Natural killer cell (primary cell): ENCODE results near the gene PANK4. TPM values are rescaled to one million over a fixed set of nuclear protein-coding genes. Genes with fewer than 3 reads are reported as not detected.

Experiments used
- ATAC-seq, 3 donors: fragments of 150-1000 bp in 2 of 3; fragments of 200-7000 bp in 1 of 3; cut with Tn5 transposase; 1 replicate in 1 of 3; 2 replicates in 2 of 3; pipeline ENCODE4 v1.10.0; 2021; ENCODE audit warnings: mild to moderate bottlenecking in 2 of 3, moderate library complexity in 2 of 3
- DNase-seq, 2 donors: peaks; one replicate each; pipeline versions ENCODE4 v3.0.0 to v3.0.0-alpha.2; 2013 to 2021; ENCODE audit warnings: mixed read lengths in 1 of 2
- H3K27ac ChIP-seq: one replicate; pipeline ENCODE4 v1.5.1; 2013; ENCODE audit warnings: mild to moderate bottlenecking, low read length
- H3K27me3 ChIP-seq: one replicate; pipeline ENCODE4 v1.6.1; 2013; ENCODE audit warnings: low read length; ENCODE audit not compliant: control insufficient read depth, insufficient read depth
- H3K36me3 ChIP-seq: one replicate; pipeline ENCODE4 v1.6.1; 2013; ENCODE audit warnings: low read length; ENCODE audit not compliant: control insufficient read depth, insufficient read depth
- H3K4me1 ChIP-seq: one replicate; pipeline ENCODE4 v1.6.1; 2013; ENCODE audit warnings: low read length; ENCODE audit not compliant: control insufficient read depth, insufficient read depth
- H3K4me3 ChIP-seq: one replicate; pipeline ENCODE4 v1.5.1; 2013; ENCODE audit warnings: low read length
- H3K9me3 ChIP-seq: one replicate; pipeline ENCODE4 v1.6.1; 2013; ENCODE audit warnings: low read length; ENCODE audit not compliant: control insufficient read depth, insufficient read depth
- H3K27ac Mint-ChIP-seq, 2 donors: one replicate each; pipeline ENCODE4 v1.8.0; 2022; ENCODE audit warnings: mild to moderate bottlenecking in 2 of 2, mixed read lengths in 2 of 2, moderate library complexity in 1 of 2
- H3K27me3 Mint-ChIP-seq, 2 donors: one replicate each; pipeline ENCODE4 v1.8.0; 2022; ENCODE audit warnings: low read depth in 2 of 2, mixed read lengths in 2 of 2
- H3K36me3 Mint-ChIP-seq: one replicate; pipeline ENCODE4 v1.8.0; 2022; ENCODE audit warnings: mixed read lengths
- H3K4me1 Mint-ChIP-seq, 2 donors: one replicate each; pipeline ENCODE4 v1.8.0; 2022; ENCODE audit warnings: mixed read lengths in 2 of 2
- H3K4me3 Mint-ChIP-seq: one replicate; pipeline ENCODE4 v1.8.0; 2022; ENCODE audit warnings: mild to moderate bottlenecking, moderate library complexity, mixed read lengths
- H3K9me3 Mint-ChIP-seq, 2 donors: one replicate each; pipeline ENCODE4 v1.8.0; 2022; ENCODE audit warnings: mixed read lengths in 2 of 2
- WGBS: methylation state at CpG from one replicate; pipeline ENCODE4 v1.1.7; 2013; ENCODE audit warnings: missing lambda C conversion rate; ENCODE audit not compliant: insufficient coverage; 5-methylcytosine and 5-hydroxymethylcytosine counted together
- intact Hi-C: fragments of 100-400 bp; cut with micrococcal nuclease; formaldehyde crosslinking; loops from one replicate; pipeline ENCODE4 v1.14.2; 2022
- total RNA-seq, 4 donors: library from RNA; stranded (reverse); fragments of 120-200 nt in 1 of 4; gene quantifications; one replicate each; pipeline versions ENCODE4 v1.2.3 to v1.2.4, GENCODE V29; 2013 to 2022
- TF ChIP-seq, protein P1 (sequence below): fragments of 200-600 bp; IDR thresholded peaks from one replicate; pipeline ENCODE4 v1.8.0; 2022; ENCODE audit warnings: antibody characterized with exemption

Gene PANK4
- total RNA-seq, 3 donors from 2014 or later (not counting 1 experiment from before 2014, with no cell fraction given): 48.2 to 75.7 (median 61.8) TPM

DNA sequence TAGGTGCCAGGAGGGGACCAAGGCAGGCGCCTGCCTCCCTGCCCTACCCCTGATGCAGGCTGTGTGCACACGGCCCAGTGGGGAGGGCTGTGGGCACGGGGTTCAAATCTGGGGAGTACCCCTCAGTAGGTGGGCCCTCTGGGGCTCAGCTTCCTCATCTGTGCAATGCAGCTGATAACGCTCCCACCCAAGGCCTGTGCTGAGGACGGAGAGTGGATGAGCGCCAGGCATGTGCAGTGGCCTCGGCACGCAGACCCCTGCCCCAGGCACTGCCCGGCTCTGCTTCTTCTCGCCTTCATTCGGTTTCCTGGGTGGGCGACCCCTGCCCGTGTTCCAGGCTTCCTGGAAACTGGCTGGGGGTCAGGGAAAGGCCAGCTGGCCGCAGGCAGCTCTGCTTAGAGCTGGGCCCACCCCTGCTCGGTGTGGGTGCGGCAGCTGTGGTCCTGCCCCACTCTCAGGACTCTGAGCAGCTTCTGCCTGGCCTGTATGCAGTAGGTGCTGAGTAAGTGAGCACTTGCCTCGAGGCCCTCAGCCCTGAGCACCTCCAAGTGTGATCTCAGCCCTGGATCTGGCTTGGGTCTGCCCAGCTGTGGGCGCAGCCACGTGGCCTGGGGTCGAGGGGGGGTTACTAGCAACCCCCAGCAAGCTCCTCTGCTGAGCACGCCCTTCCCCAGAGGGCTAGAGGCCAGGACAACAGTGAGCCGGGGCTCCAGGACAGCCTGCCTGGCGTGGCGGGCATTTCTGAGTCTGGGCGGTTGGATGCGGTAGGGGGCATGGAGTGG is 17.9 kb upstream of the PANK4 start:
- intact Hi-C loops: loop anchor here (10.0 kb wide), 2 partner anchors 101 to 349 kb away; partner anchors contain the start of gene FAAP20
- Histone ChIP-seq H3K27ac (no peak overlapping the region), H3K36me3 (no peaks in the 10 kb centered on the region), H3K4me3 (no peak overlapping the region), H3K9me3 (no peaks in the 10 kb centered on the region), H3K27me3 (no peaks in the 10 kb centered on the region), H3K4me1 (peaks cover 71% of the 10 kb centered on the region)
- H3K36me3 Mint-ChIP-seq: no peaks in the 10 kb centered on the region
- H3K4me3 Mint-ChIP-seq: no peak overlapping the region
- WGBS: 73% methylated on average over 26 of the region's 26 CpGs
- DNase-seq (peak in 1 of 2 donors; percentile 40), ATAC-seq (no peak)
- TF ChIP-seq, protein P1, sequence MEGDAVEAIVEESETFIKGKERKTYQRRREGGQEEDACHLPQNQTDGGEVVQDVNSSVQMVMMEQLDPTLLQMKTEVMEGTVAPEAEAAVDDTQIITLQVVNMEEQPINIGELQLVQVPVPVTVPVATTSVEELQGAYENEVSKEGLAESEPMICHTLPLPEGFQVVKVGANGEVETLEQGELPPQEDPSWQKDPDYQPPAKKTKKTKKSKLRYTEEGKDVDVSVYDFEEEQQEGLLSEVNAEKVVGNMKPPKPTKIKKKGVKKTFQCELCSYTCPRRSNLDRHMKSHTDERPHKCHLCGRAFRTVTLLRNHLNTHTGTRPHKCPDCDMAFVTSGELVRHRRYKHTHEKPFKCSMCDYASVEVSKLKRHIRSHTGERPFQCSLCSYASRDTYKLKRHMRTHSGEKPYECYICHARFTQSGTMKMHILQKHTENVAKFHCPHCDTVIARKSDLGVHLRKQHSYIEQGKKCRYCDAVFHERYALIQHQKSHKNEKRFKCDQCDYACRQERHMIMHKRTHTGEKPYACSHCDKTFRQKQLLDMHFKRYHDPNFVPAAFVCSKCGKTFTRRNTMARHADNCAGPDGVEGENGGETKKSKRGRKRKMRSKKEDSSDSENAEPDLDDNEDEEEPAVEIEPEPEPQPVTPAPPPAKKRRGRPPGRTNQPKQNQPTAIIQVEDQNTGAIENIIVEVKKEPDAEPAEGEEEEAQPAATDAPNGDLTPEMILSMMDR: no peak
- no peaks in the 10 kb centered on the region for H3K27me3 Mint-ChIP-seq
- H3K27ac Mint-ChIP-seq: peak overlapping the region in 1 of 2 donors; percentile 97
- no peaks in the 10 kb centered on the region for H3K9me3 Mint-ChIP-seq
- H3K4me1 Mint-ChIP-seq: peaks cover 0 to 31% of the 10 kb centered on the region in 2 donors

GRCh38 chr1:2543543-2544092 is 17.2 kb upstream of the PANK4 start:
- Mint-ChIP-seq H3K27me3 (no peaks in the 10 kb centered on the region), H3K36me3 (no peaks in the 10 kb centered on the region), H3K4me1 (peaks cover 0 to 26% of the 10 kb centered on the region in 2 donors), H3K27ac (no peak overlapping the region), H3K9me3 (no peaks in the 10 kb centered on the region), H3K4me3 (no peak overlapping the region)
- no peaks in the 10 kb centered on the region for H3K27me3 ChIP-seq
- intact Hi-C loops: loop anchor here (10.0 kb wide), 2 partner anchors 101 to 349 kb away; partner anchors contain the start of gene FAAP20
- no peaks in the 10 kb centered on the region for H3K9me3 ChIP-seq
- TF ChIP-seq, protein P1: no peak
- no peaks in the 10 kb centered on the region for H3K36me3 ChIP-seq
- H3K27ac ChIP-seq: no peak overlapping the region
- peaks cover 65% of the 10 kb centered on the region for H3K4me1 ChIP-seq
- WGBS: 39% methylated on average over 26 of the region's 26 CpGs
- DNase-seq (peak; percentile 64 to 78), ATAC-seq (peak in 1 of 3 donors; percentile 10)
- H3K4me3 ChIP-seq: no peak overlapping the region

GRCh38 chr1:2542246-2542915 is 16.0 kb upstream of the PANK4 start:
- TF ChIP-seq, protein P1: no peak
- 92% methylated on average over 11 of the region's 11 CpGs for WGBS
- no peak overlapping the region for H3K27ac ChIP-seq

More at GRCh38 chr1:2542246-2542915, 16.0 kb upstream of the PANK4 start:
- intact Hi-C loops: loop anchor here (10.0 kb wide), 2 partner anchors 102 to 348 kb away; partner anchors contain the start of gene FAAP20
- Mint-ChIP-seq H3K27ac (no peak overlapping the region), H3K36me3 (no peaks in the 10 kb centered on the region), H3K4me1 (peaks cover 0 to 18% of the 10 kb centered on the region in 2 donors), H3K4me3 (peak overlapping the region; percentile 29), H3K27me3 (no peaks in the 10 kb centered on the region), H3K9me3 (no peaks in the 10 kb centered on the region)
- peaks cover 52% of the 10 kb centered on the region for H3K4me1 ChIP-seq
- ATAC-seq (no peak), DNase-seq (no peak)
- H3K4me3 ChIP-seq: no peak overlapping the region
- no peaks in the 10 kb centered on the region for H3K36me3 ChIP-seq
- no peaks in the 10 kb centered on the region for H3K9me3 ChIP-seq
- no peaks in the 10 kb centered on the region for H3K27me3 ChIP-seq
